ENCODE measurements around the gene ABCB9. TPM values are rescaled to one million over a fixed set of nuclear protein-coding genes. Genes with fewer than 3 reads are reported as not detected.

Gene ABCB9
- total and polyA plus RNA-seq, 2 of the 8 experiments (the other 6 are each of a cell fraction or from before 2014, with no cell fraction given), result 3.8 to 8.0 TPM

DNA sequence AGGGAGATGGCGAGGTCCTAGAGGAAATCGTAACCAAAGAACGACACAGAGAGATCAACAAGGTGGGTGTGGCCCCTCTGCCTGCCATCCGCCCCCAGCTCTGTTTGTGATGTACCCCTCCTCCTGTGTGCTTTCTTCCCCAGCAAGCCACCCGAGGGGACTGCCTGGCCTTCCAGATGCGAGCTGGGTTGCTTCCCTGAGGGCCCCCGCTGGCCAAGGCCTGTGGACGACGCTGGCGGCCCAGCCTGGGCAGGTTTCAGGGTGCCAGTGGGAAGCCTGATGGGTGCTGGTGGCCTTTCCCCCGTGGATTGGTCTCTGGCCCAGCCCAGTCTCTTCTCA lies 16.2 kb upstream of the ABCB9 start:
- no peak overlapping the region for H2AK5ac ChIP-seq (ENCODE audit: low read depth, low read length)
- H3K4ac ChIP-seq (replicated peaks; ENCODE audit: insufficient read length, low read depth, low read length), result no peak overlapping the region
- H3K56ac ChIP-seq (replicated peaks; ENCODE audit: insufficient read length, low read depth, low read length), result no peak overlapping the region
- ChIA-PET CTCF (ENCODE audit: partially characterized antibody) (interaction anchor here (1.1 to 1.6 kb wide), 5 partner anchors 10 to 123 kb away, joined by 3 to 6 read pairs (median 5); no protein-coding TSS in a partner anchor), POLR2A (ENCODE audit: partially characterized antibody) (interaction anchor here (1.2 to 3.3 kb wide), 5 partner anchors 8 to 17 kb away, joined by 3 to 15 read pairs (median 5); no protein-coding TSS in a partner anchor)
- H2BK120ac ChIP-seq (replicated peaks; ENCODE audit: low read depth, low read length), result no peak overlapping the region
- DNase-seq (ENCODE audit: low read depth in 1 of 2, low spot score in 2 of 2) (no peak), FAIRE-seq (no peak)
- no peak overlapping the region for H2BK12ac ChIP-seq (ENCODE audit: low read depth, low read length)
- H3K4me2 ChIP-seq (ENCODE audit: insufficient read depth in 1 of 2, low read depth in 2 of 2, low read length in 2 of 2), result no peak overlapping the region; a peak in 1 of 4 replicates
- no peak overlapping the region for H2AFZ ChIP-seq (ENCODE audit: low read length)
- H3K79me2 ChIP-seq (ENCODE audit: control insufficient read depth in 1 of 2, insufficient read depth in 2 of 2, low read length in 2 of 2), result peaks cover 0 to 2% of the 10 kb centered on the region in 2 experiments; a peak in 1 of 4 replicates
- no peak for TF ChIP-seq SP1 (IDR thresholded peaks at IDR 0.05; ENCODE audit: low read depth, low read length)
- no peak for TF ChIP-seq SIN3A (conservative IDR thresholded peaks at IDR 0.05 in 1 of 2, IDR thresholded peaks at IDR 0.05 in 1 of 2; ENCODE audit: low read depth in 1 of 2, low read length in 2 of 2)
- H2BK20ac ChIP-seq (ENCODE audit: low read length), result no peak overlapping the region
- peaks cover 16% of the 10 kb centered on the region; the same call in 1 of the 2 replicates for H3K23me2 ChIP-seq (ENCODE audit: low read depth, low read length)
- no peak overlapping the region for H3K27ac ChIP-seq (ENCODE audit: low read depth, low read length)
- H4K91ac ChIP-seq (replicated peaks; ENCODE audit: insufficient read length, low read length), result no peak overlapping the region
- no peak overlapping the region for H3K14ac ChIP-seq (ENCODE audit: insufficient read length)
- no peaks in the 10 kb centered on the region for H3K27me3 ChIP-seq (replicated peaks in 1 of 4; ENCODE audit: control insufficient read depth in 3 of 4, extremely low read depth in 1 of 4, insufficient read depth in 3 of 4, low read length in 3 of 4)
- H3K4me1 ChIP-seq (replicated peaks in 1 of 4; ENCODE audit: control insufficient read depth in 3 of 4, insufficient read depth in 4 of 4, low read length in 3 of 4), result peaks cover 0 to 14% (median 8%) of the 10 kb centered on the region in 4 experiments; a peak in 6 of 7 replicates
- H2BK15ac ChIP-seq (ENCODE audit: low read length), result no peak overlapping the region
- H4K8ac ChIP-seq (ENCODE audit: extremely low read depth, insufficient read depth, low read length), result no peak overlapping the region
- H3K9ac ChIP-seq (replicated peaks in 1 of 4; ENCODE audit: extremely low read depth in 1 of 4, low read depth in 3 of 4, low read length in 3 of 4), result no peak overlapping the region
- H3K9me3 ChIP-seq (ENCODE audit: insufficient read depth in 2 of 2, low read depth in 1 of 2, low read length in 1 of 2), result no peaks in the 10 kb centered on the region
- H2BK5ac ChIP-seq (ENCODE audit: low read depth, low read length), result no peak overlapping the region
- H4K5ac ChIP-seq (ENCODE audit: insufficient read length, low read depth, low read length), result no peak overlapping the region
- H3K23ac ChIP-seq (ENCODE audit: insufficient read length), result no peak overlapping the region
- H3K36me3 ChIP-seq (ENCODE audit: control insufficient read depth in 2 of 4, insufficient read depth in 4 of 4, low read length in 3 of 4), result peaks cover 0 to 6% (median 1%) of the 10 kb centered on the region in 4 experiments; a peak in 2 of 8 replicates
- peaks cover 0 to 7% of the 10 kb centered on the region in 2 experiments for H4K20me1 ChIP-seq (replicated peaks in 1 of 2; ENCODE audit: control insufficient read depth in 1 of 2, insufficient read depth in 2 of 2, low read length in 2 of 2)
- no peak overlapping the region for H3K18ac ChIP-seq (ENCODE audit: extremely low read depth, low read length)
- WGBS, 2 experiments (ENCODE audit: extremely low coverage in 1 of 2, insufficient coverage in 1 of 2, insufficient read length in 1 of 2, insufficient replicate concordance in 2 of 2, low coverage in 1 of 2, low lambda C conversion rate in 2 of 2, missing lambda C conversion rate in 1 of 2), result 78% methylated on average over 10 of the region's 11 CpGs; no CpG with 5 or more reads in 1 of the 2 experiments
- H3K4me3 ChIP-seq (ENCODE audit: extremely low read depth in 1 of 4, insufficient read depth in 2 of 4, low read depth in 3 of 4, low read length in 4 of 4), result no peak overlapping the region
- H3K79me1 ChIP-seq (ENCODE audit: low read depth, low read length), result peaks cover 3% of the 10 kb centered on the region; the same call in 1 of the 2 replicates

Data from H1 (cell line).